Activated naive CD8-positive, alpha-beta T cell treated with anti-CD3 and anti-CD28 coated beads, Interleukin-2, amount 50 U/mL, for 24 hours (primary cell): Measurements from ENCODE around the gene SLC24A4.

Experiments
- ATAC-seq: fragments of 150-1000 bp; cut with Tn5 transposase; one replicate; pipeline ENCODE4 v1.10.0; 2021
- DNase-seq: peaks from one replicate; pipeline ENCODE4 v3.0.0; 2021
- H3K27ac Mint-ChIP-seq: one replicate; pipeline ENCODE4 v1.8.0; 2021; ENCODE audit warnings: mild to moderate bottlenecking, mixed read lengths
- H3K27me3 Mint-ChIP-seq: one replicate; pipeline ENCODE4 v1.8.0; 2021; ENCODE audit warnings: mixed read lengths
- H3K36me3 Mint-ChIP-seq: one replicate; pipeline ENCODE4 v1.8.0; 2021; ENCODE audit warnings: low read depth, mixed read lengths
- H3K4me1 Mint-ChIP-seq: one replicate; pipeline ENCODE4 v1.8.0; 2021; ENCODE audit warnings: mixed read lengths
- H3K4me3 Mint-ChIP-seq: one replicate; pipeline ENCODE4 v1.8.0; 2021; ENCODE audit warnings: mild to moderate bottlenecking, moderate library complexity, mixed read lengths
- H3K9me3 Mint-ChIP-seq: one replicate; pipeline ENCODE4 v1.8.0; 2021; ENCODE audit warnings: mixed read lengths

SLC24A4 gene

GRCh38 chr14:92452471-92452870 is 129.5 kb downstream of the SLC24A4 start:
- ATAC-seq: no peak
- Mint-ChIP-seq H3K9me3 (no peaks in the 10 kb centered on the region), H3K27ac (no peak overlapping the region)

GRCh38 chr14:92453691-92454090 is 130.7 kb downstream of the SLC24A4 start:
- no peaks in the 10 kb centered on the region for H3K4me1 Mint-ChIP-seq
- ATAC-seq: no peak
- no peaks in the 10 kb centered on the region for H3K36me3 Mint-ChIP-seq
- no peak overlapping the region for H3K27ac Mint-ChIP-seq
- DNase-seq: no peak
- no peaks in the 10 kb centered on the region for H3K9me3 Mint-ChIP-seq
- no peaks in the 10 kb centered on the region for H3K27me3 Mint-ChIP-seq
- no peak overlapping the region for H3K4me3 Mint-ChIP-seq

More at GRCh38 chr14:92452471-92452870, 129.5 kb downstream of the SLC24A4 start:
- H3K27me3 Mint-ChIP-seq: no peaks in the 10 kb centered on the region
- no peak for DNase-seq
- H3K36me3 Mint-ChIP-seq: no peaks in the 10 kb centered on the region
- H3K4me3 Mint-ChIP-seq: no peak overlapping the region
- no peaks in the 10 kb centered on the region for H3K4me1 Mint-ChIP-seq

DNA sequence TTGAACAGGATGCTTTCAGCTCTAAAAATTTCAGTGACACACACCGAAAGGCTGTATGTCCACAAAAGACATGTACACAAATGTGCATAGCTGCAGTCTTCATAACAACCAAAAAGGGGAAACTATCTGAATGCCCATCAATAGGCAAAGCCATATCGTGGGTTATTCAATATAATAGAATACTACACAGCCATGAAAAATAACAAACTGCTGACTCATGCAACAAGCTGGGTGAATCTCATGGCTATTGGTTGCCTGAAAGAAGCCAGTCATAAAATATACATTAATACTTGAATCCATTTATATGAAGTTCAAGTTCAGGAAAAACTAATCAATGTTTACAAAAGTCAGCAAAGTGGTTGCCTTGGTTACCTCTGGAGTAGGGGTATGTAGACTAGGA is 132.3 kb downstream of the SLC24A4 start:
- ATAC-seq (no peak), DNase-seq (no peak)
- Mint-ChIP-seq H3K27ac (no peak overlapping the region), H3K4me3 (no peak overlapping the region), H3K36me3 (no peaks in the 10 kb centered on the region), H3K4me1 (peaks cover 8% of the 10 kb centered on the region), H3K9me3 (no peaks in the 10 kb centered on the region), H3K27me3 (no peaks in the 10 kb centered on the region)

GRCh38 chr14:92456215-92457015 is 133.4 kb downstream of the SLC24A4 start:
- Mint-ChIP-seq H3K9me3 (no peaks in the 10 kb centered on the region), H3K4me1 (peaks cover 18% of the 10 kb centered on the region), H3K27ac (no peak overlapping the region), H3K27me3 (no peaks in the 10 kb centered on the region), H3K36me3 (no peaks in the 10 kb centered on the region), H3K4me3 (no peak overlapping the region)
- DNase-seq: no peak
- no peak for ATAC-seq

- ATAC-seq (no peak), DNase-seq (no peak)
- no peak overlapping the region for H3K27ac Mint-ChIP-seq
- no peaks in the 10 kb centered on the region for H3K36me3 Mint-ChIP-seq
- peaks cover 23% of the 10 kb centered on the region for H3K4me1 Mint-ChIP-seq
- no peaks in the 10 kb centered on the region for H3K9me3 Mint-ChIP-seq
- no peak overlapping the region for H3K4me3 Mint-ChIP-seq
- no peaks in the 10 kb centered on the region for H3K27me3 Mint-ChIP-seq
Observed at GRCh38 chr14:92457016-92457565, 134.1 kb downstream of the SLC24A4 start.

DNA sequence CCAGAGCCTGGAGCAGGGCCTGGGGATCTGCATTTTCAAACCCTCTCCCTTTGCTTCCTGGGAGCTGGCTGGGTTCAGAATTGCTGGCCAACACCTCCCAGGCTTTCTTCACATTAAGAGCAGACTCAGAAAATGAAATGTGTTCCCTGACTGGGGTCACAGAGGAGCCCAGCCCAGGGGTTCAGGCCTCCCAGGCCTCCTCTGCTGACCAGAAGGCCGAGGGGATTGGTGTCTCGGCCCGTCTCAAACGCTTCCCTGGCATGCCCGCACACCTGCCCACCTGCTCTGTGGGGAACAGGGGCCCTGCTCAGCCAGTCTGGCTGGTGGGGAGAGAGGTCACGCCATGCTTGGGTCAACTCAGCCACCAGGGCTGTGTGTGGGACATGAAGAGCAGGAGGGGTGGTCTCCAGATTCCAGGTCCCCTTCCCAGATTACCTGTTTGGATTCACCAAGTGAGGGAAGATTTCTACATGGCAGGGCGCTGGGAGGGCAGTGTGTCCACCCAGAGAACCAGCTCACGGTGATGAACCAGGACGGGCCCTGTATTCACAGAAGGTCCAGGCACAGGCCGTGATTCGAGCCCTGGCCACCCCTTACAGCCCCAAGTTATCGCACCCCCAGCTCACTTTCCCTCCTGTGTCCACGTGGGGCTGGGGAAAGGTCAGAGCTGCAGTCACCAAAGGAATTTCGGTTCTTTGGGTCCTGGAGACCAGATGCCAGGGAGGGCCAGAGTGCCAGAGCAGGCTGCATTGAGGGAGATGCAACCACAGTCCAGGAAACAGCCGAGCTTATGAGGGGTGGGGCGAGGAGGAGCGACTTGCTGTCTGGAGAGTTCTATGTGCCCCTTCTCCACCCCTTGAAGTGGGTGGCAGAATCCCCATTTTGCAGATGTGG is 135.4 kb downstream of the SLC24A4 start:
- Mint-ChIP-seq H3K36me3 (no peaks in the 10 kb centered on the region), H3K9me3 (no peaks in the 10 kb centered on the region), H3K4me1 (peaks cover 30% of the 10 kb centered on the region), H3K27me3 (no peaks in the 10 kb centered on the region), H3K27ac (no peak overlapping the region), H3K4me3 (no peak overlapping the region)
- ATAC-seq: no peak
- no peak for DNase-seq

DNA sequence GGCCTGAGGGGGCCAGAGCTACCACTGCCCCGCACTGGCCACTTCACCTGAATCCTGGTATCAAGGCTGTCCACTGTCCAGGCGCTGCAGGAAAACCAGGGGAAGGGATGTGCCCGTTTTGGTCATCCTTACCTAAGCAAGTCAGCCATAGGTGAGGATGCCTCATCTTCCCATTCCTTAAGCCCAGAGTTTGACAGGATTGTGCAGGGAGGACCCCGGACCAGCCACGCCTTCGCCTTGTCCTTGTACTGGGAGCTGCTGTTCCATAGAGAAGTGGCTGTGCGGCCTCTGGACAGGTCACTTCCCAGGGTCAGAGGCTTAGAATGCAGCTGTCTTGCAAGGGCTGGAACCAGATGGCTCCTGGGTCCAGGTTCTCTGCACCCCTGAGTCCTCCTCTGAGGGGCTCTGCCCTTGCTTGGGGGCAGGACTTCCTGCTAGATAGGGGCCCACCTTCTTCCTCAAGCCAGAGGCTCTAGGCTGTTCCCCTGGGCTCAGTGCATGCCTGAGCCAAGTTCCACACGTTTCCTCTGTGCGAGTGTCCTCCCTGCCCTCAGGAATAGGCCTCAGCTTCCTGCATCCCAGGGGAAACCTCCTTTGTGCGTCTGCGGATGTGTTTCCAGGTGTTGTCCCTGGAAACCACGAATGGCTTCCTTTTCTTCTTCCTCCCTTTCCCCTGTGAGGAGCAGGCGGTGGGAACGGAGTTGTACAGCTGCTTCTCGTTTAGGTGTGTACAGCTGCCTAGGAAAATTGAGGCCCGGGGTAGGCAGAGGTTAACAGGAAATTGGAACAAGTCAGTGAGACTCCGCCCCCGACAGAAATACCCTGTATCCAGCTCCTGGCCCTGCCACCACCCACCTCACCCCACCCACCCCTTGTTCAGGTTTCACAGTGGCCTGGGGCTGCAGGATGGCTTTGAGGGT is 136.3 kb downstream of the SLC24A4 start:
- no peak overlapping the region for H3K4me3 Mint-ChIP-seq

GRCh38 chr14:92459950-92460421 is 137.0 kb downstream of the SLC24A4 start:
- H3K4me3 Mint-ChIP-seq: no peak overlapping the region
- peaks cover 30% of the 10 kb centered on the region for H3K4me1 Mint-ChIP-seq
- H3K27ac Mint-ChIP-seq: no peak overlapping the region
- no peaks in the 10 kb centered on the region for H3K9me3 Mint-ChIP-seq
- no peak for DNase-seq
- ATAC-seq: no peak
- H3K27me3 Mint-ChIP-seq: no peaks in the 10 kb centered on the region
- H3K36me3 Mint-ChIP-seq: no peaks in the 10 kb centered on the region

More for the DNA sequence above, 136.3 kb downstream of the SLC24A4 start:
- H3K4me1 Mint-ChIP-seq: peaks cover 30% of the 10 kb centered on the region
- H3K27me3 Mint-ChIP-seq: no peaks in the 10 kb centered on the region
- no peak overlapping the region for H3K27ac Mint-ChIP-seq
- DNase-seq (no peak), ATAC-seq (no peak)
- H3K36me3 Mint-ChIP-seq: no peaks in the 10 kb centered on the region
- H3K9me3 Mint-ChIP-seq: no peaks in the 10 kb centered on the region

DNA sequence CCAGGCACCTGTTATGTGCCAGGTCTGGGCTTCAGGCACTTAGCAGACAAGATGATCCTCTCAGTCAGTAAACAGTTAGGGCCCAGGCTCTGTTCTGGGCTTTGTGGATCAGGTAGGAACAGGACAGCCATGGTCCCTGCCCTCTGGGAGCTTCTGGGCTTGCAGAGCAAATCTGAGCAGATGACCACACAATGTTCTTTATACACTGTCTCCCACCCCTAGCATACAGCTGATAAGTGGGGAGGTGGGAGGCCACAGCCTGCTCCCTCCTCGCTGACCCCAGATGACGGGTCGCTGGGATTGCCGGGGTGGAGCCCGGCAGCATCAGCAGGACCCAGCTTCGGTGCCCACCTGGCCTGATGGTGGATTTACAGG is 137.6 kb downstream of the SLC24A4 start:
- H3K4me3 Mint-ChIP-seq: no peak overlapping the region
- H3K36me3 Mint-ChIP-seq: no peaks in the 10 kb centered on the region
- no peak for DNase-seq
- H3K9me3 Mint-ChIP-seq: no peaks in the 10 kb centered on the region
- ATAC-seq: no peak
- peaks cover 30% of the 10 kb centered on the region for H3K4me1 Mint-ChIP-seq
- H3K27me3 Mint-ChIP-seq: no peaks in the 10 kb centered on the region
- H3K27ac Mint-ChIP-seq: no peak overlapping the region

- no peak for DNase-seq
- H3K9me3 Mint-ChIP-seq: no peaks in the 10 kb centered on the region
- H3K4me1 Mint-ChIP-seq: peaks cover 30% of the 10 kb centered on the region
- no peaks in the 10 kb centered on the region for H3K27me3 Mint-ChIP-seq
- no peaks in the 10 kb centered on the region for H3K36me3 Mint-ChIP-seq
- peak overlapping the region; percentile 15 for H3K27ac Mint-ChIP-seq
- peak; percentile 65 for ATAC-seq
- H3K4me3 Mint-ChIP-seq: no peak overlapping the region
Observed at GRCh38 chr14:92460916-92461579, 138.1 kb downstream of the SLC24A4 start.

DNA sequence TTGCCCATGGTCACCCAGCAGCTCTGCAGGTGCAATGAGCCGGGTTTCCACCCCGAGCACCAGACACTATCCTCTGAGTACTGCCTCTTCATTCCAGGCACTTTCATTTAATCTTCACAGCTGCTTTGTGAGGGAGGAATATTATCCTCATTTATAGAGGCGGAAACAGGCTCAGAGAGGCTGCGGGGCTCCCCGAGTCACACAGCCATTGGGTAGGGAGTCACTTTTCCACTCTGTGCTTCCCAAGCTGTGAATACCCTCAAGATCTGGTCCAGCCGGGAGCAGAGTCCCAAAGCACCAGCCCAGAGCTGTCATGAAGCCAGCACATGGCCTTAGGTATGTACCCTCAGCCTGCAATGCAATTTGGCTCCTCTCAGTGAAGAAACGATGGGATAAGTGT is 138.9 kb downstream of the SLC24A4 start:
- H3K27ac Mint-ChIP-seq: no peak overlapping the region
- H3K9me3 Mint-ChIP-seq: peaks cover under 1% of the 10 kb centered on the region
- ATAC-seq: no peak

GRCh38 chr14:92462568-92462967 is 139.6 kb downstream of the SLC24A4 start:
- peaks cover 6% of the 10 kb centered on the region for H3K9me3 Mint-ChIP-seq
- peaks cover 5% of the 10 kb centered on the region for H3K36me3 Mint-ChIP-seq
- H3K27ac Mint-ChIP-seq: no peak overlapping the region
- no peaks in the 10 kb centered on the region for H3K27me3 Mint-ChIP-seq
- no peak overlapping the region for H3K4me3 Mint-ChIP-seq
- DNase-seq: no peak
- no peak for ATAC-seq
- H3K4me1 Mint-ChIP-seq: peaks cover 30% of the 10 kb centered on the region

More for the DNA sequence above, 138.9 kb downstream of the SLC24A4 start:
- peaks cover under 1% of the 10 kb centered on the region for H3K36me3 Mint-ChIP-seq
- no peak overlapping the region for H3K4me3 Mint-ChIP-seq
- no peak for DNase-seq
- H3K4me1 Mint-ChIP-seq: peaks cover 30% of the 10 kb centered on the region
- H3K27me3 Mint-ChIP-seq: no peaks in the 10 kb centered on the region

DNA sequence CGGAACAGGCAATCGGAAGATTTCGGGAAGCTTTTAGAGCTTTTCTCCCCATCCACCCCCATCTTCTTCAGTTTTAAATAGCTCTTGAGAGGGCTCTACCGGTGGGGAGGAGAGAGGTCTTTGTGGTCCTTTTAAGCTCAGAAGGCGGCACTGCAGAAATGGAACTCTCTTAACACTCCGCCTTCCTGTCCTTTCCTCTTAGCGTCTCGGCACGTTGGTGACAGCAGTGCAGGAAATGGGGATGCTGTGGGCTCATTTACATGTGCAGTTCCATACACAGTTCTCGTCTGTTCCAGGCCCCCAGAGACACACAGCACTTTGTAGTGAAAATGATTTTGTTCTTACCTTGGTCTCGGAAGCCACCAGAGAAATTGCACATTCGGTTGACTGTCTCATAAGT is 140.2 kb downstream of the SLC24A4 start:
- Mint-ChIP-seq H3K4me1 (peaks cover 30% of the 10 kb centered on the region), H3K9me3 (peaks cover 6% of the 10 kb centered on the region), H3K27me3 (no peaks in the 10 kb centered on the region), H3K4me3 (no peak overlapping the region), H3K27ac (no peak overlapping the region), H3K36me3 (peaks cover 5% of the 10 kb centered on the region)
- ATAC-seq: no peak
- DNase-seq: no peak
